ENCODE measurements around the gene CDC34. TPM values are rescaled to one million over a fixed set of nuclear protein-coding genes. Genes with fewer than 3 reads are reported as not detected.

Gene CDC34
- total RNA-seq, 5 donors from 2014 or later (not counting 1 experiment from before 2014, with no cell fraction given), result 35.4 to 52.6 (median 51.3) TPM

DNA sequence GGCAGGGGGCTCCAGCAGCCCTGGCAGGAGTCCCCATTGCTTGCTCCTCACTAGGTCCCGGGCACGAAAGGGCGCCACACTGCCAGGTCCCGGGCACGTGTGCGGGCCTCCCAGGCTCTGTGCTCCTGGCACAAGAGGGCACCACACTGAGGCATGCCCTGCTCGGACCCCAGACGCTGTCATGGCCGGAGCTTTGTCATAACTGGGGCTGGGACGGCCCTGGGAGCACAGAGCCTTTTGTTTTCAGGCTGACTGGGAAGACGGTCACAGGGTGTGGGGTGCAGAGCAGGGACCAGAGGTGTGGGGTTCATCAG, 48.2 kb downstream of the CDC34 start:
- 95% methylated on average over 11 of the region's 11 CpGs for WGBS (ENCODE audit: insufficient coverage)
- H3K4me1 Mint-ChIP-seq, result peaks cover 17 to 25% (median 18%) of the 10 kb centered on the region in 3 donors
- no peak for DNase-seq
- H3K4me3 Mint-ChIP-seq, result no peak overlapping the region
- H3K36me3 Mint-ChIP-seq, result no peaks in the 10 kb centered on the region
- Histone ChIP-seq H3K36me3 (ENCODE audit: control insufficient read depth in 2 of 2, extremely low read depth in 1 of 2, insufficient read depth in 1 of 2, low read length in 1 of 2) (peaks cover 7 to 48% of the 10 kb centered on the region in 2 donors), H3K27me3 (replicated peaks in 1 of 2; ENCODE audit: control insufficient read depth in 2 of 2, extremely low read depth in 1 of 2, insufficient read depth in 2 of 2, low read length in 1 of 2) (peaks cover 0 to 11% of the 10 kb centered on the region in 2 experiments), H3K27ac (ENCODE audit: low read length) (no peak overlapping the region), H3K4me3 (ENCODE audit: control insufficient read depth in 1 of 2, extremely low read depth in 1 of 2, low read length in 1 of 2) (no peak overlapping the region), H3K4me1 (ENCODE audit: control insufficient read depth in 1 of 2, extremely low read depth in 1 of 2, insufficient read depth in 2 of 2, low read length in 2 of 2) (peaks cover 7 to 35% of the 10 kb centered on the region in 2 experiments), H3K9me3 (no peaks in the 10 kb centered on the region)
- ChIA-PET CTCF (no interaction called here), POLR2A (no interaction called here)
- H3K9me3 Mint-ChIP-seq, result no peaks in the 10 kb centered on the region
- H3K27ac Mint-ChIP-seq, result no peak overlapping the region
- peaks cover 0 to 2% of the 10 kb centered on the region in 2 donors for H3K27me3 Mint-ChIP-seq
- no peak for ATAC-seq (replicated peaks in 1 of 4)

DNA sequence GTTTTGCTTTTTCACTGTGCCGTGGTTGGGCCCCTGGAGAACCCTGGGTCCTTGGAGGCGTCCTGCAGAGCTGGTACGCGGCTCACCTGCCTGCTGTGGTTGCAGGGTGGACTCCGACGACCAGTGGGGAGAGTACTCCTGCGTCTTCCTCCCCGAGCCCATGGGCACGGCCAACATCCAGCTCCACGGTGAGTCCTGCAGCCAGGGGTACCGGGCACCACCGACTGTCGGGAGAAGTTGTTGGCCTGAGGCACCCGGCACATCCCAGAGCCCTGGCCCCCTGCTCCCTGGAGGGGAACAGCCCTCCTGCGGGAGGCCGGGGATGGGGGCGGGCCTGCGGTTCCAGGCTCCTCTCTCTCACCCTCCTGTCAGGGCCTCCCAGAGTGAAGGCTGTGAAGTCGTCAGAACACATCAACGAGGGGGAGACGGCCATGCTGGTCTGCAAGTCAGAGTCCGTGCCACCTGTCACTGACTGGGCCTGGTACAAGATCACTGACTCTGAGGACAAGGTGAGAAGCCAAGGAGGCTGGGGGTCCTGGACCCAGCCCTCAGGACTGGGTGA, 48.8 kb downstream of the CDC34 start:
- Mint-ChIP-seq H3K27me3 (peaks cover 0 to 2% of the 10 kb centered on the region in 2 donors), H3K9me3 (no peaks in the 10 kb centered on the region), H3K4me3 (no peak overlapping the region), H3K4me1 (peaks cover 13 to 20% (median 13%) of the 10 kb centered on the region in 3 donors), H3K27ac (no peak overlapping the region), H3K36me3 (no peaks in the 10 kb centered on the region)
- Histone ChIP-seq H3K9me3 (no peaks in the 10 kb centered on the region), H3K4me1 (ENCODE audit: control insufficient read depth in 1 of 2, extremely low read depth in 1 of 2, insufficient read depth in 2 of 2, low read length in 2 of 2) (peaks cover 7 to 30% of the 10 kb centered on the region in 2 experiments), H3K27ac (ENCODE audit: low read length) (no peak overlapping the region), H3K4me3 (ENCODE audit: control insufficient read depth in 1 of 2, extremely low read depth in 1 of 2, low read length in 1 of 2) (no peak overlapping the region), H3K36me3 (ENCODE audit: control insufficient read depth in 2 of 2, extremely low read depth in 1 of 2, insufficient read depth in 1 of 2, low read length in 1 of 2) (peaks cover 7 to 48% of the 10 kb centered on the region in 2 donors), H3K27me3 (replicated peaks in 1 of 2; ENCODE audit: control insufficient read depth in 2 of 2, extremely low read depth in 1 of 2, insufficient read depth in 2 of 2, low read length in 1 of 2) (peaks cover 0 to 14% of the 10 kb centered on the region in 2 experiments)
- ChIA-PET CTCF (no interaction called here), POLR2A (no interaction called here)
- no peak for DNase-seq
- WGBS (ENCODE audit: insufficient coverage), result 88% methylated on average over 22 of the region's 22 CpGs
- ATAC-seq (replicated peaks in 1 of 4), result no peak

DNA sequence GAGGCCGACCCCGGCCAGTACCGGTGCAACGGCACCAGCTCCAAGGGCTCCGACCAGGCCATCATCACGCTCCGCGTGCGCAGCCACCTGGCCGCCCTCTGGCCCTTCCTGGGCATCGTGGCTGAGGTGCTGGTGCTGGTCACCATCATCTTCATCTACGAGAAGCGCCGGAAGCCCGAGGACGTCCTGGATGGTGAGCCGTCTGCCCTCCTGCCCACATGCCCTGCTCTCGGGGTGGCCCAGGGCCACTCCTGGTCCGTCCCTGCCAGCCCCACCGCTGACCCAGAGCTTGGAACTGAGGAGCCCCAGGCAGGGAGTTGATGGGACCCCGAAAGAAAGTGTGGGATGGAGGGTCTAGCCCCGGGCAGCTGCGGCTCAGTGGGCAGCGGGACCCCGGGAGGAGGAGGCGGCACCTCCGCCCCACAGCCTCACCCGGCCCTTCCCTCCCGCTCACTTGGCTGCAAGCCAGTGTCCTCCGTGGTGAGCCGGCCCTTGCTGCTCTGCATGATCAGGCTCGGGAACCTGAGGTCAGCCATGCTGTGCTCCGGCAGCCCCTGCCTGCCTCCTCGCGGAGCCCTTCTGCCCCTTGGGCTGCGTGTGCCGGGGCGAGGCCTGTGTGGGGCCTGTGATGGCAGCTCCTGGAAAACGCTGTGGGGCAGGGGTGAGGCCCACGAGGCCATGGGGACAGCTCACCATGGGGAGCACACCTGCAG, 50.0 kb downstream of the CDC34 start:
- 94% methylated on average over 40 of the region's 40 CpGs for WGBS (ENCODE audit: insufficient coverage)
- H3K9me3 Mint-ChIP-seq, result no peaks in the 10 kb centered on the region
- CTCF ChIA-PET, result interaction anchor here in 1 of 2 donors (0.6 kb wide), 1 partner anchor 73 kb away, joined by 3 read pairs; no protein-coding TSS in a partner anchor
- H3K4me3 ChIP-seq (ENCODE audit: control insufficient read depth in 1 of 2, extremely low read depth in 1 of 2, low read length in 1 of 2), result no peak overlapping the region
- H3K27ac Mint-ChIP-seq, result no peak overlapping the region
- H3K27me3 Mint-ChIP-seq, result peaks cover 0 to 2% of the 10 kb centered on the region in 2 donors
- POLR2A ChIA-PET, result no interaction called here
- peaks cover 0 to 26% of the 10 kb centered on the region in 2 experiments for H3K27me3 ChIP-seq (replicated peaks in 1 of 2; ENCODE audit: control insufficient read depth in 2 of 2, extremely low read depth in 1 of 2, insufficient read depth in 2 of 2, low read length in 1 of 2)
- H3K27ac ChIP-seq (ENCODE audit: low read length), result no peak overlapping the region
- H3K4me1 ChIP-seq (ENCODE audit: control insufficient read depth in 1 of 2, extremely low read depth in 1 of 2, insufficient read depth in 2 of 2, low read length in 2 of 2), result peaks cover 2 to 19% of the 10 kb centered on the region in 2 experiments
- DNase-seq (no peak), ATAC-seq (replicated peaks in 1 of 4) (no peak)
- H3K36me3 Mint-ChIP-seq, result no peaks in the 10 kb centered on the region
- H3K4me3 Mint-ChIP-seq, result no peak overlapping the region
- no peaks in the 10 kb centered on the region for H3K9me3 ChIP-seq
- peaks cover 9 to 11% (median 11%) of the 10 kb centered on the region in 3 donors for H3K4me1 Mint-ChIP-seq
- peaks cover 7 to 48% of the 10 kb centered on the region in 2 donors for H3K36me3 ChIP-seq (ENCODE audit: control insufficient read depth in 2 of 2, extremely low read depth in 1 of 2, insufficient read depth in 1 of 2, low read length in 1 of 2)

DNA sequence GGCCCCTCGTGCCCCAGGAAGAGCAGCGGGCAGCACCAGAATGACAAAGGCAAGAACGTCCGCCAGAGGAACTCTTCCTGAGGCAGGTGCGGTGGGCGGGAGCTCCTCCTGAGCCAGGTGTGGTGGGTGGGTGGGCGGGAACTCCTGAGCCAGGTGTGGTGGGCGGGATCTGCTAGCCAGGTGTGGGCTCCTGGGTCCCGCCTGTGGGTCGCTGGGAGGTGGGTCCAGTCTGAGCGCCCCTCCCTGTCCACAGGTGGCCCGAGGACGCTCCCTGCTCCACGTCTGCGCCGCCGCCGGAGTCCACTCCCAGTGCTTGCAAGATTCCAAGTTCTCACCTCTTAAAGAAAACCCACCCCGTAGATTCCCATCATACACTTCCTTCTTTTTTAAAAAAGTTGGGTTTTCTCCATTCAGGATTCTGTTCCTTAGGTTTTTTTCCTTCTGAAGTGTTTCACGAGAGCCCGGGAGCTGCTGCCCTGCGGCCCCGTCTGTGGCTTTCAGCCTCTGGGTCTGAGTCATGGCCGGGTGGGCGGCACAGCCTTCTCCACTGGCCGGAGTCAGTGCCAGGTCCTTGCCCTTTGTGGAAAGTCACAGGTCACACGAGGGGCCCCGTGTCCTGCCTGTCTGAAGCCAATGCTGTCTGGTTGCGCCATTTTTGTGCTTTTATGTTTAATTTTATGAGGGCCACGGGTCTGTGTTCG, 51.1 kb downstream of the CDC34 start:
- Histone ChIP-seq H3K4me3 (ENCODE audit: control insufficient read depth in 1 of 2, extremely low read depth in 1 of 2, low read length in 1 of 2) (no peak overlapping the region), H3K9me3 (no peaks in the 10 kb centered on the region), H3K4me1 (ENCODE audit: control insufficient read depth in 1 of 2, extremely low read depth in 1 of 2, insufficient read depth in 2 of 2, low read length in 2 of 2) (peaks cover 0 to 8% of the 10 kb centered on the region in 2 experiments), H3K27me3 (replicated peaks in 1 of 2; ENCODE audit: control insufficient read depth in 2 of 2, extremely low read depth in 1 of 2, insufficient read depth in 2 of 2, low read length in 1 of 2) (peaks cover 0 to 37% of the 10 kb centered on the region in 2 experiments), H3K27ac (ENCODE audit: low read length) (no peak overlapping the region), H3K36me3 (ENCODE audit: control insufficient read depth in 2 of 2, extremely low read depth in 1 of 2, insufficient read depth in 1 of 2, low read length in 1 of 2) (peaks cover 7 to 44% of the 10 kb centered on the region in 2 donors)
- Mint-ChIP-seq H3K27ac (no peak overlapping the region), H3K27me3 (peaks cover 0 to 2% of the 10 kb centered on the region in 2 donors), H3K4me3 (no peak overlapping the region), H3K9me3 (no peaks in the 10 kb centered on the region), H3K36me3 (no peaks in the 10 kb centered on the region), H3K4me1 (peaks cover 3 to 6% (median 5%) of the 10 kb centered on the region in 3 donors)
- POLR2A ChIA-PET, result no interaction called here
- CTCF ChIA-PET, result interaction anchor here in 1 of 2 donors (0.6 kb wide), 1 partner anchor 72 kb away, joined by 3 read pairs; no protein-coding TSS in a partner anchor
- DNase-seq (no peak), ATAC-seq (replicated peaks in 1 of 4) (no peak)
- whole genome bisulfite sequencing (ENCODE audit: insufficient coverage), result 84% methylated on average over 22 of the region's 31 CpGs

DNA sequence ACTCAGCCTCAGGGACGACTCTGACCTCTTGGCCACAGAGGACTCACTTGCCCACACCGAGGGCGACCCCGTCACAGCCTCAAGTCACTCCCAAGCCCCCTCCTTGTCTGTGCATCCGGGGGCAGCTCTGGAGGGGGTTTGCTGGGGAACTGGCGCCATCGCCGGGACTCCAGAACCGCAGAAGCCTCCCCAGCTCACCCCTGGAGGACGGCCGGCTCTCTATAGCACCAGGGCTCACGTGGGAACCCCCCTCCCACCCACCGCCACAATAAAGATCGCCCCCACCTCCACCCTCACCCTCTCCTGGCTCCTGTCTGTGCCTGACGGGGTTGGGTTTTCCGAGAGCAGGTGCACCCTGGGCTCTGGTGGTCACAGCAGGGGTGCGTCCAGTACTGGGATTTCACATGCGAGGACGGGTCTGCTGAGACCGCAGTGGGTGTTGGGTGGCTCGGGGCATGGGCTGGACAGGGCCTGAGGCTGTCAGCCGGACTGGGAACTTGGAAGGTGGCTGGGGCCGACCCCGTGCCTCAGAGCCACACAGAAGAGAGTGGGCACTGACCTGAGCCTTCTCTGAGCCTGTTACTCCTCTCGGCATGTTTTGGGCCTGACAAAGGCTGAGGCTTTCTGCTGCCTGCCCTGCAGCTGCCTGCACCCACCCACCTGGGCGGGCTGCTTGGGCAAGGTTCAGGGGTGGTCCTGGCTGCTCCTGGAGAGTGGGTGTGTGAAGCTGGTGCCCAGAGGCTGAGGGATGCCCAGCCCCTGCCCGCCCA, 51.8 kb downstream of the CDC34 start:
- POLR2A ChIA-PET, result no interaction called here
- H3K9me3 Mint-ChIP-seq, result no peaks in the 10 kb centered on the region
- H3K4me1 Mint-ChIP-seq, result peaks cover 4 to 7% (median 6%) of the 10 kb centered on the region in 3 donors

DNA sequence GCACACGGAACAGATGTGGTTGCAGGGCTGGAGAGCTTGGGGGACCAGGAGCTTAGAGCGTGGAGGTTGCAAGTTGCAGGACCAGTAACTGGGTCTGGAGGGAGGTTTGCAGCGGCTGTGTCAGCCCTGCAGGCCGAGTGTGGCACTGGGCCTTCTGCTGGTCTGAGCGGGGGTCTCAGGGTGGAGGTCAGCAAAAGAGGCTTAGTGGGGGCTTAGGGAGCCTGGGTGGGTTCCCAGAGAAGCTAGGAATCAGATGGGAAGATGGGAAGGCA, 52.3 kb downstream of the CDC34 start:
- H3K36me3 ChIP-seq (ENCODE audit: control insufficient read depth in 2 of 2, extremely low read depth in 1 of 2, insufficient read depth in 1 of 2, low read length in 1 of 2), result peaks cover 7 to 39% of the 10 kb centered on the region in 2 donors
- Mint-ChIP-seq H3K27me3 (peaks cover 4 to 8% of the 10 kb centered on the region in 2 donors), H3K27ac (no peak overlapping the region), H3K36me3 (no peaks in the 10 kb centered on the region), H3K4me3 (no peak overlapping the region), H3K9me3 (no peaks in the 10 kb centered on the region), H3K4me1 (peaks cover 5 to 9% (median 6%) of the 10 kb centered on the region in 3 donors)
- peaks cover 0 to 19% of the 10 kb centered on the region in 2 experiments for H3K4me1 ChIP-seq (ENCODE audit: control insufficient read depth in 1 of 2, extremely low read depth in 1 of 2, insufficient read depth in 2 of 2, low read length in 2 of 2)
- H3K27me3 ChIP-seq (replicated peaks in 1 of 2; ENCODE audit: control insufficient read depth in 2 of 2, extremely low read depth in 1 of 2, insufficient read depth in 2 of 2, low read length in 1 of 2), result peaks cover 0 to 50% of the 10 kb centered on the region in 2 experiments
- CTCF ChIA-PET, result interaction anchor here in 1 of 2 donors (0.6 to 0.8 kb wide), 2 partner anchors 73 to 150 kb away, joined by 3 to 5 read pairs; no protein-coding TSS in a partner anchor
- whole genome bisulfite sequencing (ENCODE audit: insufficient coverage), result 87% methylated on average over 5 of the region's 5 CpGs
- H3K4me3 ChIP-seq (ENCODE audit: control insufficient read depth in 1 of 2, extremely low read depth in 1 of 2, low read length in 1 of 2), result no peak overlapping the region
- H3K27ac ChIP-seq (ENCODE audit: low read length), result no peak overlapping the region
- ATAC-seq (replicated peaks in 1 of 4) (no peak), DNase-seq (no peak)
- POLR2A ChIA-PET, result no interaction called here
- H3K9me3 ChIP-seq, result no peaks in the 10 kb centered on the region

More for the DNA sequence above, 51.8 kb downstream of the CDC34 start:
- Histone ChIP-seq H3K36me3 (ENCODE audit: control insufficient read depth in 2 of 2, extremely low read depth in 1 of 2, insufficient read depth in 1 of 2, low read length in 1 of 2) (peaks cover 7 to 39% of the 10 kb centered on the region in 2 donors), H3K4me1 (ENCODE audit: control insufficient read depth in 1 of 2, extremely low read depth in 1 of 2, insufficient read depth in 2 of 2, low read length in 2 of 2) (peaks cover 0 to 14% of the 10 kb centered on the region in 2 experiments), H3K9me3 (no peaks in the 10 kb centered on the region), H3K27ac (ENCODE audit: low read length) (no peak overlapping the region), H3K27me3 (replicated peaks in 1 of 2; ENCODE audit: control insufficient read depth in 2 of 2, extremely low read depth in 1 of 2, insufficient read depth in 2 of 2, low read length in 1 of 2) (peaks cover 0 to 44% of the 10 kb centered on the region in 2 experiments), H3K4me3 (ENCODE audit: control insufficient read depth in 1 of 2, extremely low read depth in 1 of 2, low read length in 1 of 2) (no peak overlapping the region)
- 96% methylated on average over 10 of the region's 27 CpGs for WGBS (ENCODE audit: insufficient coverage)
- no peak for ATAC-seq (replicated peaks in 1 of 4)
- no peak overlapping the region for H3K4me3 Mint-ChIP-seq
- CTCF ChIA-PET, result interaction anchor here in 1 of 2 donors (0.6 kb wide), 1 partner anchor 72 kb away, joined by 3 read pairs; no protein-coding TSS in a partner anchor
- H3K36me3 Mint-ChIP-seq, result no peaks in the 10 kb centered on the region
- no peak overlapping the region for H3K27ac Mint-ChIP-seq
- no peak for DNase-seq
- H3K27me3 Mint-ChIP-seq, result peaks cover 4 to 5% of the 10 kb centered on the region in 2 donors

Measured in T-cell (primary cell).